ENCODE data around the gene BTBD2. TPM values are rescaled to one million over a fixed set of nuclear protein-coding genes. Genes with fewer than 3 reads are reported as not detected.
A peak's percentile ranks its signal among the peaks of the same experiment; 100 is the strongest.

Gene BTBD2
- total and polyA plus RNA-seq, 8 donors = 63.1 to 112 (median 95.2) TPM

- intact Hi-C loops (cut with DNase I) = no loop called here
- H3K27ac ChIP-seq = no peak overlapping the region
- TF ChIP-seq CTCF (IDR thresholded peaks at IDR 0.05) = no peak
- no peaks in the 10 kb centered on the region for H3K27me3 ChIP-seq
- peaks cover 0 to 23% of the 10 kb centered on the region in 2 donors for H3K36me3 ChIP-seq
- ATAC-seq = no peak
- DNase-seq = peak in 1 of 4 donors; percentile 73
- no peaks in the 10 kb centered on the region for H3K9me3 ChIP-seq
- no peak overlapping the region for H3K4me3 ChIP-seq
- peaks cover 0 to 42% of the 10 kb centered on the region in 2 donors for H3K4me1 ChIP-seq
Observed at GRCh38 chr19:1949304-1950101, 66.0 kb downstream of the BTBD2 start.

GRCh38 chr19:1947651-1948209, 67.8 kb downstream of the BTBD2 start:
- ATAC-seq (no peak), DNase-seq (peak in 1 of 4 donors; percentile 82)
- intact Hi-C loops (cut with DNase I) = no loop called here
- Histone ChIP-seq H3K4me3 (no peak overlapping the region), H3K4me1 (peaks cover 9 to 54% of the 10 kb centered on the region in 2 donors), H3K36me3 (peaks cover 0 to 9% of the 10 kb centered on the region in 2 donors), H3K9me3 (no peaks in the 10 kb centered on the region), H3K27me3 (no peaks in the 10 kb centered on the region), H3K27ac (no peak overlapping the region)
- no peak for TF ChIP-seq CTCF (IDR thresholded peaks at IDR 0.05)

GRCh38 chr19:1945899-1946298, 69.6 kb downstream of the BTBD2 start:
- Histone ChIP-seq H3K27ac (no peak overlapping the region), H3K9me3 (no peaks in the 10 kb centered on the region), H3K4me3 (no peak overlapping the region), H3K4me1 (peaks cover 12 to 59% of the 10 kb centered on the region in 2 donors), H3K36me3 (no peaks in the 10 kb centered on the region), H3K27me3 (no peaks in the 10 kb centered on the region)
- ATAC-seq (no peak), DNase-seq (peak in 2 of 4 donors; percentile 12 to 81)
- peak; percentile 25 to 65 for TF ChIP-seq CTCF (IDR thresholded peaks at IDR 0.05)
- intact Hi-C loops (cut with DNase I) = no loop called here

GRCh38 chr19:1944916-1945561, 70.5 kb downstream of the BTBD2 start:
- Histone ChIP-seq H3K27me3 (no peaks in the 10 kb centered on the region), H3K4me1 (peaks cover 12 to 62% of the 10 kb centered on the region in 2 donors), H3K36me3 (no peaks in the 10 kb centered on the region), H3K27ac (no peak overlapping the region), H3K4me3 (no peak overlapping the region), H3K9me3 (no peaks in the 10 kb centered on the region)
- ATAC-seq (no peak), DNase-seq (peak in 1 of 4 donors; percentile 75)
- no peak for TF ChIP-seq CTCF (IDR thresholded peaks at IDR 0.05)
- intact Hi-C loops (cut with DNase I) = no loop called here

All from left lung (tissue), 10 donors.